K562 (cell line): ENCODE results near the gene DNAH10. TPM values are rescaled to one million over a fixed set of nuclear protein-coding genes. Genes with fewer than 3 reads are reported as not detected.

Source experiments
- ATAC-seq: fragments of 200-7000 bp; cut with Tn5 transposase; 3 replicates; pipeline ENCODE4 v1.9.1; 2020; ENCODE audit warnings: moderate library complexity
- BruUV-seq: library from RNA; stranded (reverse); fragments of 400-500 nt; replicated peaks from 2 replicates; lab custom pipeline; 2021; lab: Mats Ljungman, UMichigan
- CTCF ChIA-PET: fragments of 300-600 bp; formaldehyde crosslinking; extraction: SDS; loops from one replicate; lab custom pipeline; 2021; ENCODE audit warnings: low intra/inter-chr PET ratio; lab: Yijun Ruan, JAX
- POLR2A ChIA-PET: fragments of 300-600, 350-650 bp; sonication (Branson Sonifier 250); formaldehyde crosslinking; extraction: SDS; loops from one replicate; lab custom pipeline; 2021; ENCODE audit warnings: antibody characterized with exemption, inconsistent platforms; lab: Yijun Ruan, JAX
- DNase-seq, 4 experiments: peaks; one replicate each; pipeline versions ENCODE4 v3.0.0 to v3.0.0-alpha.2; 2011 to 2018; ENCODE audit warnings: low spot score in 3 of 4, mixed read lengths in 3 of 4; ENCODE audit errors: extremely low read depth in 1 of 4
- FAIRE-seq: peaks from 2 replicates; lab custom pipeline; 2011; peaks lifted over from hg19 to GRCh38; lab: Jason Lieb, UNC
- H2AFZ ChIP-seq: 2 replicates; pipeline ENCODE4 v1.6.0; 2011; ENCODE audit warnings: low read depth, low read length, control low read depth, inconsistent platforms
- H3K27ac ChIP-seq: fragments of 200-600 bp; 3 replicates; pipeline ENCODE4 v1.8.0; 2011; ENCODE audit warnings: low read depth, mild to moderate bottlenecking, control low read depth, inconsistent platforms, low read length, moderate library complexity, mixed read lengths; ENCODE audit errors: extremely low read depth
- H3K27me3 ChIP-seq, 2 experiments: fragments of 300-600 bp in 1 of 2; 2 replicates in 1 of 2; 3 replicates in 1 of 2; pipeline versions ENCODE4 v1.6.0 to v1.8.0; 2011; ENCODE audit warnings: inconsistent platforms in 2 of 2, low read length in 2 of 2, mild to moderate bottlenecking in 1 of 2, mixed read lengths in 1 of 2, moderate library complexity in 1 of 2; ENCODE audit not compliant: control insufficient read depth in 2 of 2, insufficient read depth in 2 of 2
- H3K36me3 ChIP-seq: fragments of 300-600 bp; 3 replicates; pipeline ENCODE4 v1.8.0; 2011; ENCODE audit warnings: mild to moderate bottlenecking, low read length, inconsistent platforms; ENCODE audit not compliant: control insufficient read depth, insufficient read depth
- H3K4me1 ChIP-seq, 2 experiments: fragments of 200-600 bp in 1 of 2; replicated peaks in 1 of 2; 2 replicates in 1 of 2; 3 replicates in 1 of 2; pipeline versions ENCODE4 v1.5.1 to v1.8.0; 2011; ENCODE audit warnings: inconsistent platforms in 2 of 2, low read length in 2 of 2, mild to moderate bottlenecking in 1 of 2, mixed read lengths in 1 of 2, moderate library complexity in 1 of 2; ENCODE audit not compliant: control insufficient read depth in 2 of 2, insufficient read depth in 2 of 2
- H3K4me2 ChIP-seq: 2 replicates; pipeline ENCODE4 v1.6.1; 2011; ENCODE audit warnings: low read length, control low read depth, inconsistent platforms, mixed read lengths; ENCODE audit not compliant: insufficient read depth
- H3K4me3 ChIP-seq: fragments of 200-600 bp; sonication (generic), shearing (Covaris generic); 2 replicates; pipeline ENCODE4 v1.5.1; 2016; ENCODE audit warnings: control low read depth, inconsistent platforms
- H3K79me2 ChIP-seq: fragments of 200-600 bp; 3 replicates; pipeline ENCODE4 v1.8.0; 2011; ENCODE audit warnings: low read length, inconsistent platforms; ENCODE audit not compliant: control insufficient read depth, insufficient read depth
- H3K9ac ChIP-seq, 2 experiments: 2 replicates each; pipeline versions ENCODE4 v1.6.0 to v1.6.1; 2011; ENCODE audit warnings: low read depth in 2 of 2, low read length in 2 of 2, control low read depth in 1 of 2, inconsistent platforms in 1 of 2, mild to moderate bottlenecking in 1 of 2, mixed read lengths in 1 of 2; ENCODE audit not compliant: insufficient read depth in 1 of 2
- H3K9me1 ChIP-seq: one replicate; pipeline ENCODE4 v1.6.0; 2011; ENCODE audit warnings: inconsistent platforms, mild to moderate bottlenecking, low read length, moderate library complexity; ENCODE audit not compliant: control insufficient read depth, insufficient read depth
- H3K9me3 ChIP-seq: replicated peaks from 2 replicates; pipeline ENCODE4 v1.5.1; 2011; ENCODE audit warnings: low read depth, low read length, inconsistent platforms; ENCODE audit not compliant: control insufficient read depth, insufficient read depth
- H4K20me1 ChIP-seq: replicated peaks from 2 replicates; pipeline ENCODE4 v1.6.1; 2011; ENCODE audit warnings: low read length, inconsistent platforms, mixed read lengths; ENCODE audit not compliant: control insufficient read depth, insufficient read depth
- FOXP1 ChIP-seq: sonication (generic); formaldehyde crosslinking; IDR thresholded peaks from 2 replicates; pipeline ENCODE4 v1.8.0; 2022; ENCODE audit warnings: mild to moderate bottlenecking, missing genetic modification reagents
- MXI1 ChIP-seq: IDR thresholded peaks from 2 replicates; pipeline ENCODE4 v1.6.1; 2011; ENCODE audit warnings: low read depth, mild to moderate bottlenecking, improper control_type of control experiment, low read length
- NR2C2 ChIP-seq, 2 experiments: fragments of 200-800 bp in 1 of 2; sonication (Bioruptor generic) in 1 of 2; sonication (generic) in 1 of 2; formaldehyde crosslinking in 1 of 2; IDR thresholded peaks; 2 replicates each; pipeline versions ENCODE4 v1.6.1 to v1.8.0; 2016 to 2022; ENCODE audit warnings: mild to moderate bottlenecking in 1 of 2, missing compliant biosample characterization in 1 of 2, missing genetic modification characterization in 1 of 2, missing genetic modification reagents in 1 of 2
- RAD51 ChIP-seq: fragments of 450-650 bp; IDR thresholded peaks from 2 replicates; pipeline ENCODE4 v1.7.1; 2016; ENCODE audit warnings: low read depth, mild to moderate bottlenecking, borderline replicate concordance
- RCOR1 ChIP-seq, 2 experiments: IDR thresholded peaks; 2 replicates each; pipeline ENCODE4 v1.6.1; 2012; ENCODE audit warnings: low read depth in 2 of 2, low read length in 2 of 2, borderline replicate concordance in 1 of 2, improper control_type of control experiment in 1 of 2
- ZBED1 ChIP-seq: IDR thresholded peaks from 2 replicates; pipeline ENCODE4 v1.6.1; 2014
- ZBTB7A ChIP-seq: IDR thresholded peaks from 2 replicates; pipeline ENCODE4 v1.6.1; 2011; ENCODE audit warnings: low read depth, mild to moderate bottlenecking, low read length, moderate library complexity, borderline replicate concordance; ENCODE audit not compliant: control insufficient read depth
- ZNF76 ChIP-seq: fragments of 250-450 bp; sonication (Bioruptor Pico); IDR thresholded peaks from 2 replicates; pipeline ENCODE4 v1.4.0; 2020; ENCODE audit warnings: mild to moderate bottlenecking, moderate library complexity, borderline replicate concordance
- ZNF830 ChIP-seq: fragments of 250-450 bp; sonication (Bioruptor Pico); IDR thresholded peaks from 2 replicates; pipeline ENCODE4 v1.5.0; 2021; ENCODE audit warnings: mild to moderate bottlenecking
- WGBS: fragments of 100-300 bp; shearing (Covaris generic); methylation state at CpG from one replicate; pipeline ENCODE4 v1.1.6; 2016; ENCODE audit warnings: low coverage, mixed read lengths; ENCODE audit not compliant: insufficient coverage; ENCODE audit errors: missing lambda C conversion rate; 5-methylcytosine and 5-hydroxymethylcytosine counted together
- in situ Hi-C: fragments of 300-500 bp; cut with MboI; formaldehyde crosslinking; loops from 4 replicates; pipeline ENCODE4 v1.15.0; 2018; ENCODE audit warnings: inconsistent platforms, mixed read lengths
- intact Hi-C: fragments of 100-400 bp; cut with micrococcal nuclease; formaldehyde crosslinking; loops from 2 replicates; pipeline ENCODE4 v1.14.2; 2022
- polyA plus RNA-seq, 8 experiments: library from polyadenylated mRNA; depleted of rRNA in 4 of 8; stranded (reverse) in 5 of 8; unstranded in 3 of 8; fragments of >200 nt; fragmentation: Nextera tagmentation in 2 of 8; fragmentation: Illumina TruSeq in 1 of 8; extraction: Ambion mirVana in 2 of 8; extraction: Trizol in 1 of 8; gene quantifications; 2 replicates each; pipeline versions ENCODE4 v1.2.1 to v1.2.3, GENCODE V29; 2011 to 2014; ENCODE audit warnings: inconsistent platforms in 1 of 8, missing spikeins in 1 of 8
- total RNA-seq, 7 experiments: library from RNA; depleted of rRNA in 6 of 7; stranded (reverse); fragments of >200 nt in 6 of 7; fragmentation: Illumina TruSeq in 2 of 7; extraction: Trizol in 2 of 7; gene quantifications; 2 replicates each; pipeline versions ENCODE4 v1.2.1 to v1.2.3, GENCODE V29; 2011 to 2021; ENCODE audit warnings: low replicate concordance in 1 of 7
- TF ChIP-seq, protein P1 (sequence below): sonication (generic); formaldehyde crosslinking; IDR thresholded peaks from 2 replicates; pipeline ENCODE4 v1.5.0; 2020; ENCODE audit warnings: missing genetic modification reagents
- TF ChIP-seq, protein P2 (sequence below), 3 experiments: fragments of 200-800 bp in 1 of 3; sonication (Bioruptor generic) in 1 of 3; sonication (generic) in 1 of 3; formaldehyde crosslinking in 1 of 3; IDR thresholded peaks; 2 replicates each; pipeline versions ENCODE4 v1.6.1 to v1.8.0; 2016 to 2022; ENCODE audit warnings: mild to moderate bottlenecking in 2 of 3, missing compliant biosample characterization in 2 of 3, missing genetic modification characterization in 2 of 3, missing genetic modification reagents in 1 of 3
- TF ChIP-seq, protein P3 (sequence below): sonication (generic); formaldehyde crosslinking; IDR thresholded peaks from 2 replicates; pipeline ENCODE4 v1.8.0; 2022; ENCODE audit warnings: missing genetic modification reagents, mild to moderate bottlenecking, borderline replicate concordance
- TF ChIP-seq, protein P4 (sequence below): IDR thresholded peaks from 2 replicates; pipeline ENCODE4 v1.6.1; 2016; ENCODE audit warnings: missing genetic modification characterization, missing compliant biosample characterization

DNAH10 gene
- total and polyA plus RNA-seq, 9 of the 15 experiments (the other 6 are each of a cell fraction or from before 2014, with no cell fraction given), result 0.01 to 0.06 (median 0.04) TPM; not detected in 1

DNA sequence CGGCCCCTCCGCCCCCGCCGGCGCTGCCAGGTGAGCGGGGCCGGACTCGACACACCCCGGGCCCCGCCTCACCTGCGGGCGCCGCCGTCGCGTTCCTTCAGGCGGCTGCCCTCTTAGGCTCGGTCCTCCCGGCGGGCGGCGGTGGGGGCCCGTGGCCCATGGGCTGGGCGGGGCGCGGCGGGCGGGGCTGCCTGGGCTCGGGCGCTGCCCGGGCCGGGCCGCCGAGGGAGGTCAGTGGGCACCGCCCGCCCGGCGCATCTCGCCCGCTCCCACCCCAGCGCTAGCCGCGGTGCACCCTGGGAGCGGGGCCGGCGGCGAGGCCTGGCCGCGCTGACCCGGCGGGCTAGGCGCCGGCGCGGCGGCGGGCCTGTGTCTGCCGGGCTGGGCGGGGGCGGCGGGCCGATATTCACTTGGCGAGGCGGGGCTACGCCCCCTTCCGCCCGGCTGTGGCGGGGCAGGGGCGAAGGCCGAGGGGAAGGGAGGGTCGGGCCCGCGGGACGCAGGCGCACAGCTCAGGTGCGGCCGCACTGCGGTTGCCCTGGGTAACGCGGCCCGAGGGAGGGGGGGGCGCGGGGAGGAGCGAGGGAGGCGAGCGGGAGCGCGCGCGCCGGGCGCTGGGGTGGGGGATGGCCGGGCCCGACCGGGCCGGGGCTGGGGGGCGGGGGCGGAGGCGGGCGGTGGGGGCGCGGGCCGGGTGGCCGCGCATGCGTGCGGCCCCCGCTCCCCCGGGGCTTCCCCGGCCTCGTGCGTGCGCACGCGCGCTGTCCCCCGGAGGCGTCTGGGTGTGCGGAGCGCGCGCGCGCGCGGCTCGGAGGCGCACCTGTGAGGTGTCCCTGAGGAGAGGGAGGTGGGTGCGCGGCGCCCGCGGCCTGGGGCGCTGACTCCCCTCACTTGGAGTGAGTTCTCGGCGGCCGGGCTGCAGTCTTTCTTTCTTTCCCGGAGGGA, 210.6 kb downstream of the DNAH10 start, which contains the start of the genes CCDC92 and ZNF664:
CCDC92 (minus strand) TSS at position 375 of the 945 bp plus-strand sequence. CDS start 28,526 bp downstream, outside the sequence.
ZNF664 (plus strand) TSS at position 759 of the 945 bp plus-strand sequence. CDS start 38,930 bp downstream, outside the sequence.
- no peaks in the 10 kb centered on the region for H3K27me3 ChIP-seq
- no peaks in the 10 kb centered on the region for H4K20me1 ChIP-seq
- ChIA-PET POLR2A (no interaction called here), CTCF (no interaction called here)
- ATAC-seq (peak; percentile 93), DNase-seq (peak; percentile 96 to 99 (median 99)), FAIRE-seq (no peak)
- peaks cover 26% of the 10 kb centered on the region; the same call in 2 of the 3 replicates for H3K36me3 ChIP-seq
- 0% methylated on average over 2 of the region's 138 CpGs for WGBS
- peak within 1 kb of the TSS; percentile 80 for H3K4me3 ChIP-seq
- peak within 1 kb of the TSS; percentile 61 for H3K27ac ChIP-seq
- H2AFZ ChIP-seq, result peak within 1 kb of the TSS; percentile 72
- no peaks in the 10 kb centered on the region for H3K9me3 ChIP-seq
- peaks cover 42% of the 10 kb centered on the region for H3K79me2 ChIP-seq
- BruUV-seq, result no TSS peak
- H3K9me1 ChIP-seq, result peaks cover 2% of the 10 kb centered on the region
- H3K9ac ChIP-seq, result peak within 1 kb of the TSS; percentile 67 to 94
- peak within 1 kb of the TSS; percentile 85 for H3K4me2 ChIP-seq
- intact Hi-C loops (no loop called here), in situ Hi-C loops (no loop called here)
- peaks cover 16 to 17% of the 10 kb centered on the region in 2 experiments; a peak in 4 of 5 replicates for H3K4me1 ChIP-seq
- TF ChIP-seq, protein P1, sequence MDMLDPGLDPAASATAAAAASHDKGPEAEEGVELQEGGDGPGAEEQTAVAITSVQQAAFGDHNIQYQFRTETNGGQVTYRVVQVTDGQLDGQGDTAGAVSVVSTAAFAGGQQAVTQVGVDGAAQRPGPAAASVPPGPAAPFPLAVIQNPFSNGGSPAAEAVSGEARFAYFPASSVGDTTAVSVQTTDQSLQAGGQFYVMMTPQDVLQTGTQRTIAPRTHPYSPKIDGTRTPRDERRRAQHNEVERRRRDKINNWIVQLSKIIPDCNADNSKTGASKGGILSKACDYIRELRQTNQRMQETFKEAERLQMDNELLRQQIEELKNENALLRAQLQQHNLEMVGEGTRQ (CRISPR knock-in tag), result no peak
- TF ChIP-seq RCOR1 (IDR thresholded peaks at IDR 0.05; ENCODE audit: borderline replicate concordance in 1 of 2, low read depth in 2 of 2, low read length in 2 of 2) (peak in 1 of 2 experiments; percentile 51; a peak in 1 of 4 replicates), ZNF830 (CRISPR knock-in tag) (no peak), NR2C2 (CRISPR knock-in tag; IDR thresholded peaks at IDR 0.05) (no peak), NR2C2 (tag; IDR thresholded peaks at IDR 0.05) (peak; percentile 89), RAD51 (no peak), MXI1 (peak; percentile 72), ZNF76 (CRISPR knock-in tag) (no peak), ZBTB7A (peak; percentile 84), FOXP1 (CRISPR knock-in tag) (no peak), ZBED1 (no peak)
- TF ChIP-seq, protein P2, sequence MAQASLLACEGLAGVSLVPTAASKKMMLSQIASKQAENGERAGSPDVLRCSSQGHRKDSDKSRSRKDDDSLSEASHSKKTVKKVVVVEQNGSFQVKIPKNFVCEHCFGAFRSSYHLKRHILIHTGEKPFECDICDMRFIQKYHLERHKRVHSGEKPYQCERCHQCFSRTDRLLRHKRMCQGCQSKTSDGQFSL (CRISPR knock-in tag; IDR thresholded peaks at IDR 0.05), result peak; percentile 52; the same call in 1 of the 2 replicates
- TF ChIP-seq, protein P2 (tag; IDR thresholded peaks at IDR 0.05), result peak in 1 of 2 experiments; percentile 46; a peak in 1 of 4 replicates
- TF ChIP-seq, protein P3, sequence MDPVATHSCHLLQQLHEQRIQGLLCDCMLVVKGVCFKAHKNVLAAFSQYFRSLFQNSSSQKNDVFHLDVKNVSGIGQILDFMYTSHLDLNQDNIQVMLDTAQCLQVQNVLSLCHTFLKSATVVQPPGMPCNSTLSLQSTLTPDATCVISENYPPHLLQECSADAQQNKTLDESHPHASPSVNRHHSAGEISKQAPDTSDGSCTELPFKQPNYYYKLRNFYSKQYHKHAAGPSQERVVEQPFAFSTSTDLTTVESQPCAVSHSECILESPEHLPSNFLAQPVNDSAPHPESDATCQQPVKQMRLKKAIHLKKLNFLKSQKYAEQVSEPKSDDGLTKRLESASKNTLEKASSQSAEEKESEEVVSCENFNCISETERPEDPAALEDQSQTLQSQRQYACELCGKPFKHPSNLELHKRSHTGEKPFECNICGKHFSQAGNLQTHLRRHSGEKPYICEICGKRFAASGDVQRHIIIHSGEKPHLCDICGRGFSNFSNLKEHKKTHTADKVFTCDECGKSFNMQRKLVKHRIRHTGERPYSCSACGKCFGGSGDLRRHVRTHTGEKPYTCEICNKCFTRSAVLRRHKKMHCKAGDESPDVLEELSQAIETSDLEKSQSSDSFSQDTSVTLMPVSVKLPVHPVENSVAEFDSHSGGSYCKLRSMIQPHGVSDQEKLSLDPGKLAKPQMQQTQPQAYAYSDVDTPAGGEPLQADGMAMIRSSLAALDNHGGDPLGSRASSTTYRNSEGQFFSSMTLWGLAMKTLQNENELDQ (CRISPR knock-in tag), result no peak
- TF ChIP-seq, protein P4, sequence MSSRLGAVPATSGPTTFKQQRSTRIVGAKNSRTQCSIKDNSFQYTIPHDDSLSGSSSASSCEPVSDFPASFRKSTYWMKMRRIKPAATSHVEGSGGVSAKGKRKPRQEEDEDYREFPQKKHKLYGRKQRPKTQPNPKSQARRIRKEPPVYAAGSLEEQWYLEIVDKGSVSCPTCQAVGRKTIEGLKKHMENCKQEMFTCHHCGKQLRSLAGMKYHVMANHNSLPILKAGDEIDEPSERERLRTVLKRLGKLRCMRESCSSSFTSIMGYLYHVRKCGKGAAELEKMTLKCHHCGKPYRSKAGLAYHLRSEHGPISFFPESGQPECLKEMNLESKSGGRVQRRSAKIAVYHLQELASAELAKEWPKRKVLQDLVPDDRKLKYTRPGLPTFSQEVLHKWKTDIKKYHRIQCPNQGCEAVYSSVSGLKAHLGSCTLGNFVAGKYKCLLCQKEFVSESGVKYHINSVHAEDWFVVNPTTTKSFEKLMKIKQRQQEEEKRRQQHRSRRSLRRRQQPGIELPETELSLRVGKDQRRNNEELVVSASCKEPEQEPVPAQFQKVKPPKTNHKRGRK (tag), result no peak
